Endothelial cell of umbilical vein (primary cell): ENCODE results near the gene RPL11. TPM values are rescaled to one million over a fixed set of nuclear protein-coding genes. Genes with fewer than 3 reads are reported as not detected.

Source experiments
- BruUV-seq: library from RNA; stranded (reverse); fragments of 400-500 nt; replicated peaks from 2 replicates; lab custom pipeline; 2021; lab: Mats Ljungman, UMichigan
- CTCF ChIA-PET: fragments of 300-600, 350-600 bp; sonication (Branson Sonifier 250); formaldehyde crosslinking; loops from one replicate; lab custom pipeline; 2021; ENCODE audit warnings: antibody characterized with exemption, inconsistent platforms; lab: Charles Lee
- POLR2A ChIA-PET: fragments of 300-600, 350-600 bp; sonication (Branson Sonifier 250); formaldehyde crosslinking; loops from one replicate; lab custom pipeline; 2021; ENCODE audit warnings: antibody characterized with exemption, inconsistent platforms; lab: Charles Lee
- DNase-seq: peaks from one replicate; pipeline ENCODE4 v3.0.0-alpha.2; 2011; ENCODE audit warnings: low read depth, low spot score
- FAIRE-seq: peaks from 2 replicates; lab custom pipeline; 2011; peaks lifted over from hg19 to GRCh38; lab: Jason Lieb, UNC
- H2AFZ ChIP-seq: 2 replicates; pipeline ENCODE4 v1.6.0; 2012; ENCODE audit warnings: low read depth, low read length, control low read depth, inconsistent platforms
- H3K27ac ChIP-seq: 2 replicates; pipeline ENCODE4 v1.5.1; 2011; ENCODE audit warnings: low read depth, mild to moderate bottlenecking, control low read depth, low read length, moderate library complexity; ENCODE audit not compliant: insufficient read depth
- H3K27me3 ChIP-seq, 2 experiments: 2 replicates each; pipeline versions ENCODE4 v1.6.0 to v1.6.1; 2011; ENCODE audit warnings: low read length in 2 of 2, mixed read lengths in 1 of 2; ENCODE audit not compliant: control insufficient read depth in 2 of 2, insufficient read depth in 2 of 2
- H3K36me3 ChIP-seq, 2 experiments: 2 replicates in 1 of 2; 3 replicates in 1 of 2; pipeline ENCODE4 v1.5.1; 2011; ENCODE audit warnings: low read length in 2 of 2, mild to moderate bottlenecking in 1 of 2, moderate library complexity in 1 of 2; ENCODE audit not compliant: control insufficient read depth in 2 of 2, insufficient read depth in 2 of 2; ENCODE audit errors: extremely low read depth in 1 of 2
- H3K4me1 ChIP-seq: 3 replicates; pipeline ENCODE4 v1.5.1; 2011; ENCODE audit warnings: mild to moderate bottlenecking, low read length; ENCODE audit not compliant: control insufficient read depth, insufficient read depth; ENCODE audit errors: extremely low read depth
- H3K4me2 ChIP-seq: 2 replicates; pipeline ENCODE4 v1.6.1; 2011; ENCODE audit warnings: low read length, control low read depth, mixed read lengths; ENCODE audit not compliant: insufficient read depth
- H3K4me3 ChIP-seq, 3 experiments: fragments of 200-600 bp in 1 of 3; sonication (generic), shearing (Covaris generic) in 1 of 3; replicated peaks in 1 of 3; 2 replicates each; pipeline ENCODE4 v1.5.1; 2011 to 2016; ENCODE audit warnings: control low read depth in 3 of 3, low read length in 3 of 3, mild to moderate bottlenecking in 2 of 3, inconsistent platforms in 1 of 3, low read depth in 1 of 3, moderate library complexity in 1 of 3; ENCODE audit not compliant: insufficient read depth in 1 of 3
- H3K79me2 ChIP-seq: 2 replicates; pipeline ENCODE4 v1.6.0; 2012; ENCODE audit warnings: low read length, inconsistent platforms; ENCODE audit not compliant: control insufficient read depth, insufficient read depth
- H3K9ac ChIP-seq: replicated peaks from 2 replicates; pipeline ENCODE3; 2011; ENCODE audit warnings: low read length, control low read depth; ENCODE audit not compliant: insufficient read depth; ENCODE audit errors: extremely low read depth
- H3K9me1 ChIP-seq: replicated peaks from 3 replicates; pipeline ENCODE4 v1.6.0; 2011; ENCODE audit warnings: mild to moderate bottlenecking, low read length; ENCODE audit not compliant: control insufficient read depth, insufficient read depth; ENCODE audit errors: extremely low read depth
- H3K9me3 ChIP-seq: replicated peaks from 2 replicates; pipeline ENCODE4 v1.5.1; 2012; ENCODE audit warnings: low read length, inconsistent platforms; ENCODE audit not compliant: control insufficient read depth, insufficient read depth
- H4K20me1 ChIP-seq: replicated peaks from 2 replicates; pipeline ENCODE3; 2011; ENCODE audit warnings: mild to moderate bottlenecking, low read length; ENCODE audit not compliant: control insufficient read depth, insufficient read depth; ENCODE audit errors: extremely low read depth
- CTCF ChIP-seq, 2 donors: IDR thresholded peaks; 1 replicate in 1 of 2; 2 replicates in 1 of 2; pipeline ENCODE4 v1.5.1; 2011; ENCODE audit warnings: low read length in 2 of 2, mild to moderate bottlenecking in 2 of 2, moderate library complexity in 2 of 2, control low read depth in 1 of 2, inconsistent platforms in 1 of 2, low read depth in 1 of 2; ENCODE audit not compliant: insufficient read depth in 1 of 2; ENCODE audit errors: extremely low read depth in 1 of 2
- EZH2 ChIP-seq: IDR thresholded peaks from 2 replicates; pipeline ENCODE4 v1.6.1; 2012; ENCODE audit warnings: borderline replicate concordance, low read depth, mild to moderate bottlenecking, moderate library complexity, low read length, inconsistent platforms; ENCODE audit not compliant: severe bottlenecking
- GATA2 ChIP-seq: IDR thresholded peaks from 2 replicates; pipeline ENCODE4 v1.7.0; 2011; ENCODE audit warnings: low read depth, mild to moderate bottlenecking, moderate library complexity, mixed read lengths, low read length; ENCODE audit not compliant: insufficient read length, insufficient read depth
- JUN ChIP-seq: IDR thresholded peaks from 2 replicates; pipeline ENCODE4 v1.6.1; 2011; ENCODE audit warnings: borderline replicate concordance, low read depth; ENCODE audit not compliant: insufficient read length, insufficient read depth
- POLR2A ChIP-seq: IDR thresholded peaks from 2 replicates; pipeline ENCODE4 v1.6.1; 2012; ENCODE audit warnings: low read depth, mild to moderate bottlenecking, control low read depth, low read length
- dilution Hi-C: fragments of 300-500 bp; cut with MboI; formaldehyde crosslinking; loops from one replicate; pipeline ENCODE4 v1.15.0; 2019; ENCODE audit warnings: low sequenced_read_pairs; ENCODE audit not compliant: extremely low pct_ligation_motif_present
- intact Hi-C: fragments of 100-400 bp; cut with micrococcal nuclease; formaldehyde crosslinking; loops from one replicate; pipeline ENCODE4 v1.10.0; 2022
- polyA plus RNA-seq, 4 experiments: library from polyadenylated mRNA; depleted of rRNA in 3 of 4; stranded (reverse) in 3 of 4; unstranded in 1 of 4; fragments of >200 nt; gene quantifications; 2 replicates each; pipeline versions ENCODE4 v1.2.1 to v1.2.3, GENCODE V29; 2011 to 2012; ENCODE audit warnings: missing spikeins in 1 of 4
- total RNA-seq: library from RNA; stranded (reverse); gene quantifications from 2 replicates; pipeline ENCODE4 v1.2.3, GENCODE V29; 2021

Gene RPL11
- total and polyA plus RNA-seq, 2 donors (not counting 3 experiments of a cell fraction or from before 2014, with no cell fraction given) = 861 to 1,084 TPM

- no peaks in the 10 kb centered on the region for H3K9me1 ChIP-seq
- peaks cover 19% of the 10 kb centered on the region for H3K4me1 ChIP-seq
- CTCF ChIA-PET = no interaction called here
- FAIRE-seq (no peak), DNase-seq (no peak)
- H3K27me3 ChIP-seq = no peaks in the 10 kb centered on the region
- no peak overlapping the region for H3K4me2 ChIP-seq
- H3K36me3 ChIP-seq = peaks cover 0 to 2% of the 10 kb centered on the region in 2 experiments
- no peak overlapping the region for H3K4me3 ChIP-seq
- intact Hi-C loops = loop anchor here (5.0 kb wide), 1 partner anchor 184 kb away; the partner anchor contains the start of gene ID3
- no peaks in the 10 kb centered on the region for H3K9me3 ChIP-seq
- TF ChIP-seq CTCF (IDR thresholded peaks at IDR 0.05; ENCODE audit: extremely low read depth in 1 of 2, insufficient read depth in 1 of 2, low read depth in 1 of 2, low read length in 2 of 2) (no peak), EZH2 (no peak), POLR2A (no peak), JUN (no peak), GATA2 (no peak)
- no peak overlapping the region for H2AFZ ChIP-seq
- H3K27ac ChIP-seq = no peak overlapping the region
- BruUV-seq = no TSS peak
- H3K79me2 ChIP-seq = peaks cover 31% of the 10 kb centered on the region
- peaks cover 11% of the 10 kb centered on the region for H4K20me1 ChIP-seq
- H3K9ac ChIP-seq = no peak overlapping the region
- POLR2A ChIA-PET = interaction anchor here (0.6 kb wide), 1 partner anchor 42 kb away, joined by 7 read pairs; no protein-coding TSS in a partner anchor
- dilution Hi-C loops = no loop called here
Observed at GRCh38 chr1:23741609-23742008, 50.0 kb downstream of the RPL11 start.
